HS-27A (cell line): ENCODE results near the gene SLC4A1AP.
"Not testable (repeated sequence)": the region's sequence is repeated elsewhere in the genome, so short reads cannot be mapped to it uniquely, and the experiment has no call there.

Source experiments
- DNase-seq: peaks from one replicate; pipeline ENCODE4 v3.0.0-alpha.2; 2012; ENCODE audit warnings: low read depth, missing footprints

SLC4A1AP gene

GRCh38 chr2:27651056-27651455 lies 12.6 kb upstream of the SLC4A1AP start:
- no peak for DNase-seq

- no peak for DNase-seq
Measured at GRCh38 chr2:27652341-27652740, 11.3 kb upstream of the SLC4A1AP start.

GRCh38 chr2:27652790-27653189 lies 10.9 kb upstream of the SLC4A1AP start:
- no peak for DNase-seq

- DNase-seq: no peak
Measured at GRCh38 chr2:27653397-27653796, 10.3 kb upstream of the SLC4A1AP start.

- DNase-seq: no peak
Measured at GRCh38 chr2:27655155-27655951, 8.3 kb upstream of the SLC4A1AP start.

GRCh38 chr2:27661371-27661770 lies 2.3 kb upstream of the SLC4A1AP start:
- DNase-seq: no peak

GRCh38 chr2:27664154-27664574 lies 475 bp downstream of the SLC4A1AP start:
- no peak for DNase-seq

GRCh38 chr2:27664622-27665363 lies 1.1 kb downstream of the SLC4A1AP start:
- no peak for DNase-seq

- DNase-seq: no peak
Measured at GRCh38 chr2:27667446-27667845, 3.8 kb downstream of the SLC4A1AP start.

GRCh38 chr2:27671235-27671634 lies 7.5 kb downstream of the SLC4A1AP start:
- no peak for DNase-seq

GRCh38 chr2:27672723-27673486 lies 9.2 kb downstream of the SLC4A1AP start:
- DNase-seq: no peak

GRCh38 chr2:27680571-27680970 lies 16.9 kb downstream of the SLC4A1AP start:
- DNase-seq: no peak

GRCh38 chr2:27681841-27682240 lies 18.2 kb downstream of the SLC4A1AP start:
- DNase-seq: no peak

GRCh38 chr2:27682334-27682771 lies 18.7 kb downstream of the SLC4A1AP start:
- DNase-seq: not testable (repeated sequence)

GRCh38 chr2:27683390-27684071 lies 19.8 kb downstream of the SLC4A1AP start:
- peak; percentile 88 for DNase-seq

GRCh38 chr2:27685006-27685405 lies 21.3 kb downstream of the SLC4A1AP start:
- not testable (repeated sequence) for DNase-seq

GRCh38 chr2:27685577-27685976 lies 21.9 kb downstream of the SLC4A1AP start:
- DNase-seq: no peak

- no peak for DNase-seq
Measured at GRCh38 chr2:27687232-27687631, 23.5 kb downstream of the SLC4A1AP start.

GRCh38 chr2:27689424-27689823 lies 25.7 kb downstream of the SLC4A1AP start:
- no peak for DNase-seq

GRCh38 chr2:27690052-27690451 lies 26.4 kb downstream of the SLC4A1AP start:
- no peak for DNase-seq

GRCh38 chr2:27697660-27698059 lies 34.0 kb downstream of the SLC4A1AP start:
- DNase-seq: no peak

GRCh38 chr2:27701676-27702075 lies 38.0 kb downstream of the SLC4A1AP start:
- no peak for DNase-seq
